ENCODE data around the gene PTPN9.
"Not testable (repeated sequence)": the region's sequence is repeated elsewhere in the genome, so short reads cannot be mapped to it uniquely, and the experiment has no call there.

The PTPN9 gene

DNA sequence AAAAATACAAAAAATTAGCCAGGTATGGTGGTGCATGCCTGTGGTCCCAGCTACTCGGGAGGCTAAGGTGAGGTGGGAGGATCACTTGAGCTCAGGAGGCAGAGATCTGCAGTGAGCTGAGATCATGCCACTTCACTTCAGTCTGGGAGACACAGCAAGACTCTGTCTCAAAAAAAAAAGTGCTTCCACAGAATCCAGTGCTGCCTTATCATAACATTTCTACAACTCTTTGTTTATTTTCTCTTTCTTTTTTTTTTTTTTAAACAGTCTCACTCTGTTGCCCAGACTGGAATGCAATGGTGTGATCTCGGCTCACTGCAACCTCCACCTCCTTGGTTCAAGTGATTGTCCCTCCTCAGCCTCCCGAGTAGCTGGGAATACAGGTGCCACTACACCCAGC lies 53.4 kb downstream of the PTPN9 start:
- not testable (repeated sequence) for DNase-seq

DNA sequence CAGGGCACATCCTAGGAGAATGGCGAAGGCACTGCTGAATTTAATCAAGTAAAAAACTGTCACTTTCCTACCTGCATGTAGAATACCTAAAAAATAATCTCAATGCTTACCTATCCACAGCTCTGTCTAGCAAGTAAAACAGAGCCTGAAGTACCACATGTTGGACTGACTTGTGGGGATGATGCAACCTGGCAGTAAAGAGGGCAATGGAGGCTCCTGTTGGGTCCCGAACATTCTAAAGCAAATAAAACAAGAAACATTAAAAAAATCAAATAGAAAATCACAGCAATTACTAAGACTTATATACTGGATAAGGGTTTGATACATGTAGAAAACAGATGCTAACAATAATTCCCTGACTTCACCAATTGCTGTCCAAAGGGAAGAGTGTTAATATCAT lies 56.1 kb downstream of the PTPN9 start:
- DNase-seq = no peak

DNA sequence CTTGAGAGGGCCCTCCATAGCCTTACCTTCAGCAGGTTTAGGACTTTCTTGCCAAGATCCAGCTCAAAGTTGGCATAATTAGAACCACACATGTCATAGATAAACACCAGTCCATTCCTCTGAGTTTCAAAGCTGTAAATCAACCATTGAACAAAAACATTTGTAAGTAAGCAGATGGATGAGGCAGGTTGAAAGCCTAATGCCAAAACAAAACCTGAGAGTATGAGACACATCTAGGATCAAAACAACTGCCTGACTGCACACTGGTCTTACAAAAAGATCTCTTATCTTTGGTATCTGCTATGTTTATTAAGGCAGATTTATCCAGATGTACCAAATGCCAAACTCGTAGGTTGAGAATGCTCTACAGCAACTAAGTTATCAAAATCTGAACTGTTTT lies 61.9 kb downstream of the PTPN9 start:
- DNase-seq = no peak

DNA sequence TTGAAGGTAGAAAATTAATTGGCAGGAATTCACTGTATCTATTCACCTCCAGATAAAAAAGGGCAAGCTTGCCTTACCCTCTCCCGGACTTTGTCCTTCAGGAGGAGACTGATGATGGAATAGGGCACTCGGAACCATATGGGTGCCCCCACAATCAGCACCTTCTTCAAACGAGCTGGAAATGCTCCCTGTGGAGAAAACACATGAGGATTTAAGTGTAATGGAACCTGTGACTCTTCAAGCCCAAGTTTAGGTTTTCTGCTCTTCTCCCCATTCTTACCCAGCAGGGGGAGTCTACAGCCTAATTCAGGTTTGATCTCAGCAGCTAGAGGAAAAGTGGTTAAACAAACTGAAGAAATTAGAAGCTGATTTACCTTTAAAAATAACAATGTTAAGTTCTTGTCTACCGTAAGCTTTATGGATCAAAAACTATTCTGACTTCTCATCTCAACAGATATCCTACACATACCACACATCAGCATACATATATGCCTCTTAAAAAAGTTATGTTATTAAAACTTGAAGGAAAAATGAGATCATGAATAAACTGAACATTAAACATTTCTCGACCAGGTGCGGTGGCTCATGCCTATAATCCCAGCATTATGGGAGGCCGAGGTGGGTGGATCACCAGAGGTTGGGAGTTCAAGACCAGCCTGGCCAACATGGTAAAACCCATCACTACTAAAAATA lies 70.1 kb downstream of the PTPN9 start:
- DNase-seq = no peak

DNA sequence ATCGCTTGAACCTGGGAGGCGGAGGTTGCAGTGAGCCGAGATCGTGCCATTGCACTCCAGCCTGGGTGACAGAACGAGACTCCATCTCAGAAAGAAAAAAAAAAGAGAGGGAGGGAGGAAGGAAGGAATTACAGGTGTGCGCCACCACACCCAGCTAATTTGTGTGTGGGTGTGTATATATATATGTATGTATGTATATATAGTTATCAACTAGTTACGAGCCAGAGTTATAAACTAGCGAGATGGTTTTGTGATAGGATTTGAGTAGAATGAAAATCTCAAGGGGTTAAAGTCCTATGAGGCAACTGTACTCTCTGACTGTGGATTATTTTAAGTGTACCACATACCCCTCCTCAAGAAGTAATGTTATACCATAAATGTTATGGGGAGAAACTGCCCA lies 76.8 kb downstream of the PTPN9 start:
- no peak for DNase-seq

GRCh38 chr15:75493732-75494131 lies 85.4 kb downstream of the PTPN9 start:
- no peak for DNase-seq

DNA sequence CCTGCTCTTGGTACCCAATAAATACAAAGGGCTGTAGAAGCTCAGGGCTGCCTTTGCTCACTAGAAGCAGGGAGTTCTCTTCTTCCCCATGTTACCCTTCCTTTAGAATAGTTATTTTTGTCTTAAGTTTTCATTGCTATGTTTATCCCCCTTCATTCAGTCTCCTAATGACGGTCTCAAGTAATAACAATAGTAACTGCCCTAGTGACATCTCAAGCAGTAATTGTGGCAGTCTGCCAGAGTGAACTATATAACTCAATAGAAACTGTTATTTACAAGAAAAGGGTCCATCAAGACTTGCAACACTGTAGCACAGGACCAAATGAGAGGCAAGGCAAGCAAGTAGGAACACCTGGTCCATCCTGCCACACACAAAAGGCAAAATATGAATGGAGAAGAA lies 95.2 kb downstream of the PTPN9 start:
- DNase-seq = no peak

DNA sequence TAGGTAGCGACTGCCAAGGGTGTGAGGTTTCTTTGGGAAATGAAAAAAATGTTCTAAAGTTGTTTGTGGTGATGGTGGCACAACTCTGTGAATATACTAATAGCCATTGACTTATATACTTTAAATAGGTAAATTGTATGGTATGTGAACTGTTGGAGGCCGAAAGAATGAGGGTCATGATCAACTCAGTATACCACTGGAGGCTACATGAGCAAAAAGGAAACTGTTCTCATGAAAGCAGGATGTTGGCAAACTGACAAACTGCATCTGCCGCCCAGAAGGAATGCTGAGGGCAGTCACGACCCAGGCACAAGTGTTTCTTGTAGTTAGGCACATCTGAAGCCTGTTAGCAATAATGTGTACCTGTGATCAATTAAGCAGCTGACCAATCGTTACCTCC lies 95.6 kb downstream of the PTPN9 start:
- DNase-seq = not testable (repeated sequence)

DNA sequence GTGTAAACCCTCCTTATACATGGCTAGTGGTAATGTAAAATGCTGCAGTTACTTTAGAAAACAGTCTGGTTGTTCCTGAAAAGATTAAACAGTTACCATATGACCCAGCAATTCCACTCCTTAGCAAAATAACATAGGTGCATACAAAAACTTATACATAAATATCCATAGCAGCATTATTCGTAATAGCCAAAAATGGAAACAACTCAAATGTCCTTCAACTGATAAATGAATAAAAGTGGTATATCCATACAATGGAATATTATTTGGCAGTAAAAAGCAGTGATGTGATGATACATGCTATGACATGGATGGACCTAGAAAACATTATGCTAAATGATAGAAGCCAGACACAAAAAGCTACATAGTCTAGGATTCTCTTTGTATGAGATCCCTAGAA lies 96.0 kb downstream of the PTPN9 start:
- DNase-seq = no peak

GRCh38 chr15:75480463-75480862 lies 98.7 kb downstream of the PTPN9 start:
- not testable (repeated sequence) for DNase-seq

DNA sequence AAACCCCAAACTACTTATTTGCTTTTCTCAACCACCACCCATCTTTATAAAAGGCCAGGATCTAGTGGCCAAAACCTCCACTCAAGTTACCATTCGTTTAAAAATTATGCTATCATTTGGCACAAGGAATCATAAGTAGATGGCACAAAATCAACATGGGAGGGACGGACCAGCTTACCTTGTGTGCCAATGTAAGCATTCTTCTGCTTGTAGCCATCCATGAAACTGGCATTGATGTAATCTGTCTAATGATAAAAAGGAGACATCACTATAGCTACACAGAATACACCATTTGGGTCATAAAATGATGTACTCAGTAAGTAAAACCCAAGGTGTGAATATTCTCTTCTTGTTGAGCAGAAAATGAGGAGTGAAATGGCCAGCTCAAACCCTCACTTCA lies 99.4 kb downstream of the PTPN9 start:
- no peak for DNase-seq

DNA sequence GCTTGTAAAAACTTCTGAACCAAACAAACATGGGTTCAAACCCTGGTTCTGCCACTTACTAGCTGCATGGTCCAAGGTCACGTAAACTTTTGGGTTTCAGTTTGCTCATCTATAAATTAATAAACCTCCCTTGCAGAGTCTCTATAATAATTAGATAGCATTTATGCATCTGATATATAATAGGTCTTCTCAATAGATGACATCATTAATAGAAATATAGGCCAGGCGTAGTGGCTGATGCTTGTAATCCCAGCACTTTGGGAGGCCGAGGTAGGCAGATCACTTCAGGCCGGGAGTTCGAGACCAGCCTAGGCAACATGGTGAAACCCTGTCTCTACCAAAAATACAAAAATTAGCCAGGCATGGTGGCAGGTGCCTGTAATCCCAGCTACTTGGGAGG lies 102.0 kb downstream of the PTPN9 start:
- DNase-seq = not testable (repeated sequence)

GRCh38 chr15:75468913-75469598 lies 110.1 kb downstream of the PTPN9 start:
- no peak for DNase-seq

DNA sequence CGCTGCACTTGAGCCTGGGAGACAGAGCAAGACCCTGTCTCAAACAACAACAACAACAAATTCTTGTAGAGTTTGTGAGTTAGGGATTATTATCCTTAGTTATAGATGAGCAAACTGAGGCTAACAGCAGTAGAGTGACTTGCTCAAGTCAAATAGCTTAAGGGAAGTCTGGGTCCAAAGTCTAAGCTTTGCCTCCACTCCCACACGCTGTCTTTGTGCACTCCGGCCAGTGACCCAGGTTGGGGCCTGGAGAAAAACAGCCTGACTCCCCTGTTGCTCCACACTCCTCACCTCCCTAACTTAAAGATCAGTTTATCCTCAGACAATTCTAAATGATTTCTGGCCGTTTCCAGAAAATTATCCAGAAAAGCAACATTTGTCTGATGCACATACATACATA lies 118.5 kb downstream of the PTPN9 start:
- no peak for DNase-seq

DNA sequence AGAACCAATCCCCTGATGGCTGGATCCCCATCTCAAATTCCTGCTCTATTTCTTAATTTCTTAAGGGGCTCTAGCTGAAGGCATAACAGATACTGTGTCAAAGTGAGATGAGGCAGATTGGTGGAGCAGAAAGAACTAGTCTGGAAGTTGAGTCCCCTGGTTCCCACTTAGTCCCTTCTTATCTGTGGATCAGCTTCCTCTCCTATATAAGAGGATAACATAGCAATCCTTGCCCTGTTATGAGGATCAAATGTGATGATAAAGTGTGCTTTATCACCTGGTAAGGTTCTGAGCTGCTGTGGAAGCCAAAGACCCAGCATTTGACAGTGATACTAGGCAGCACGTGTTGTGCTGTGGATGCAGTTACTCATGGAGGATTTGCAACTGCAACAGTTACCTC lies 119.5 kb downstream of the PTPN9 start:
- DNase-seq = no peak

DNA sequence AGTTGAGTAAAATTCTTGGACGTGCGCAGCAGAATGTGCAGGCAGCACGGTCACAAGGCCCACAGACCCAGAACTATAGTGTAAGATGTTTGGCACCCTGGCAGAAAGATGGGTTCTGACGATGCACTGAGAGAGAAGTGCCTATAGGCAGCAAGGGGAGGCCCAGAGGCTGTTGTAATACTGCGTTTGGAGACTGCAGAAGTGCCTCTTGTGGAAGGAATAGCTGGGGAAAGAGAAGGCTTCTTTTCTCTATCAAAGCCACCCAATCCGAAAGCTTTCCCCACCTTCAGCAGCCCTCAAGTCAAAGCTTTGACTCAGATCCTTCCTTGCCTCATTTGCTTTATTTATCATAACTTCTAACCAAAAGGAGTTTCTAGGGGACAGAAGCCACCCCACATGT lies 122.4 kb downstream of the PTPN9 start:
- no peak for DNase-seq

GRCh38 chr15:75455982-75456531 lies 123.1 kb downstream of the PTPN9 start:
- no peak for DNase-seq

DNA sequence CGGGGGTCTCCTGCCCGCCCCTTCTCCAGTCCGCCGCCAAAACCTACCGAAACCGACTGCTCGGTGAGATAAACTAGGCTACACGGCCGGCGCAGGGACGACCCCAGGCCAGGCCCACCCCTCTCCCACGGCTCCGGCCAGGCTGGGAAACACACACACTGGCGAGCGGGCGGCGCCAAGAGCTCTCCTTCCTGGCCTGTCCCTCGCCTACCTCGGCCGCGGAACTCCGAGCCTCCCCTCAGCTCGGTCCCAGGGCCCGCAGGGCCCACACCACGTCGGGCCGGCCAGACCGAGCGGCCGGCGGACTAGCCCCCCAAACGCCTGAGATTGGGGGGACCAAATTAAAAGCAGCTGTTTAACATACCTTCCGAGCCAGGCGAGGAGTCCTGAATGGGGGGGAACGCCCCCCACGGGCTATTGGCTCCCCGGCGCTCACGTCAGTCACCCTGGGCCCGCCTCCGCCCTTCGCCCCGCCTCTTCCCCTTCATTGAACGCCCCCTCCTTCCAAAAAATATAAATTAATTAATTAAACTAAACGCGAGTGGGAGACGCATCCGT lies 123.6 kb downstream of the PTPN9 start:
- peak; percentile 94 for DNase-seq

GRCh38 chr15:75454471-75455378 lies 124.4 kb downstream of the PTPN9 start:
- peak; percentile 90 for DNase-seq

- peak; percentile 94 for DNase-seq
Measured at GRCh38 chr15:75453703-75454470, 125.2 kb downstream of the PTPN9 start.

- peak; percentile 89 for DNase-seq
Measured at GRCh38 chr15:75452865-75453702, 126.0 kb downstream of the PTPN9 start.

Data from activated CD8-positive, alpha-beta memory T cell treated with anti-CD3 and anti-CD28 coated beads for 24 hours (primary cell).